Mesenteric fat pad (tissue), 1 donor: ENCODE data around the gene LSS. TPM values are rescaled to one million over a fixed set of nuclear protein-coding genes. Genes with fewer than 3 reads are reported as not detected.

Experiments used
- DNase-seq: peaks from one replicate; pipeline ENCODE4 v3.0.0-alpha.2; 2020; ENCODE audit warnings: low spot score
- total RNA-seq: library from RNA; stranded (reverse); fragmentation: NEBNext Ultra II Directional; extraction: Animal tissue kit (Norgen Biotek cat#: 25700); gene quantifications from one replicate; pipeline ENCODE4 v1.2.1, GENCODE V29; 2021
- donor health status: DM: yes; HTN: yes; CAD: no.

LSS gene
- total RNA-seq, 1 donor from 2014 or later, result 81.3 TPM

DNA sequence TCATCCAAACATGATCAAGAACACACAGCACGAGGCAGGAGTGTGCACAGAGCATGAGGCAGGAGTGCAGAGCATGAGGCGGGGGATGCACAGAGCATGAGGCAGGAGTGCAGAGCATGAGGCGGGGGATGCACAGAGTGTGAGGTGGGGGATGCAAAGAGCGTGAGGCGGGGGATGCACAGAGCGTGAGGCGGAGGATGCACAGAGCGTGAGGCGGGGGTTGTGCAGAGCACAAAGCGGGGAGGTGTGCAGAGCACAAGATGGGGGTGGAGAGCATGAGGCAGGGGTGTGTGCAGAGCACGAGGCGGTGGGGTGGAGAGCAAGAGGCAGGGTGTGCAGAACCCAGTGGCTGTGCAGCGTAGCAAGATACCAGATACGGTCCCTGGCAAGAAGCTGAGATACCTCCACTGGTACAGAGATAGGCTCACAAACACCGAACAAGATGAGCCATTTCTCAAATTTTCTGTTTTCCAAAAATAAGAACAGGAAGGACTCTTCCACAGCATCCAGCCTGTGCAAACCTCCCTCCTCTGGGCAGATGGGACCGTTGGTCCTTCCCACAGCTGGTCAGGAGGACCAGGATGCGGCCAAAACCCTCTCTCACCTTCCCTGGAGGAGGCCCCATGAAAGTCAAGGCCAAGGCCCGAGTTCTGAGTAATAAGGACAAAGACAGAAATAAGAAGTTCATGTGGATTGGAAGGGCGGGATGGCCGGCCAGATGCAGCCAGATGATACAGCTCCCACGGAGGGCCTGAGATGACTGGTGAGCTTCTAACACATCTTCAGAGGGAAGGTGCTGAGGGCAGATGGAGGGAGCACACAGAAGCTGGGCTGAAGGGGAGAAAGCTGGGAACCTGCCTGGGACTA is 56.3 kb downstream of the LSS start:
- peak; percentile 72 for DNase-seq

- peak; percentile 16 for DNase-seq
Observed at GRCh38 chr21:46171585-46171984, 57.0 kb downstream of the LSS start.

GRCh38 chr21:46170436-46171193 is 58.0 kb downstream of the LSS start:
- peak; percentile 65 for DNase-seq

DNA sequence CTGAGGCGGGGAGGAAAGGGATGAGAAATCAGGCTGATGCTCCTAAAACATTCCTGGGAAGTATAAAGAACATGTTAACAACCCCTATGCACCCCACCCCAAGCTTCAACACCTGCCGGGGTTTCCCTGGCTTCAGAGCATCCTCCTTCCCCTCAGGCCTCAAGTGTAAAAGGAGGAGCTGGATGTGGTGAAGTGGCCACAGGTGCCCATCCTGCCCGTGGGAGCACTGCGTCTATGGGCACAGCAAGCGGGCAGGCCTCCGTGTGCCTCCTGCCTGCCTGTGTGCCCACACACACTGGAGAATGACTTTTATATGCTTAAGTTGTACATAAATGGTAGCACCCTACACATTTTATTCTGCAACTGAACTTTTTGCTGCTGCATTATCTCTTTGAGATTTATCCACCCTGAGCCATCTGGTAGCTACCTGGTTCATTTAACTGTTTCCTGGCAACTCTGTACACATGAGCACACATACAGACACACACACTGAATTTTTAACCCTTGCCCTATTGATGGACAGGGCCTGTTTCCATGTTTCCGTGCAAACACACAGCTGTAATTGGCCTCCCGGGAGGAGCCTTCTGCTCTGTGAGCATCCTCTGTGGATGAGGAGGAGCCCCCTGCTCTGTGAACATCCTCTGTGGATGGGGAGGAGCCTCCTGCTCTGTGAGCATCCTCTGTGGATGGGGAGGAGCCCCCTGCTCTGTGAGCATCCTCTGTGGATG is 59.8 kb downstream of the LSS start:
- DNase-seq, result peak; percentile 65

DNA sequence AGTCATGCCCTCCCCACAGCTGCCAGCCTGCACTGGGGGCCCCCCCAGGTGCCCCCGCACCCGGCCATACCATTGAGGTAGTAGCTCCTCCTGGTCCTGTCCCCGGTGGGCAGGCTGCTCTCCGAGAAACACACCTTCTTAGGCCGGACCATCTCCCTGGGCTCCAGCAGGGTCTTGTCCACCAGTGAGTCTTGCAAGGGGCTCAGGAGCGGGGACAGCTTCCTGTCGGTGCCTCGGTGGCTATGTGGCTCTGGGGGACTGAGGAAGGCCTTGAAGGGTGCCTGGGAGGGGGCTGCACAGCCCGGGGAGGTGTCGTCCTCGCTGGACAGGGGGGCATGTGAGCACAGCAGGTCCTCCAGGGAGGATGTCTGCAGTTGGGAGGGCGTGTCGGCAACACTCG is 60.3 kb downstream of the LSS start:
- DNase-seq, result peak; percentile 65

- no peak for DNase-seq
Observed at GRCh38 chr21:46165098-46165497, 63.5 kb downstream of the LSS start.

GRCh38 chr21:46163380-46163779 is 65.2 kb downstream of the LSS start:
- DNase-seq, result no peak

- peak; percentile 86 for DNase-seq
Observed at GRCh38 chr21:46161633-46162592, 66.7 kb downstream of the LSS start.

- DNase-seq, result peak; percentile 75
Observed at GRCh38 chr21:46160907-46161632, 67.5 kb downstream of the LSS start.

DNA sequence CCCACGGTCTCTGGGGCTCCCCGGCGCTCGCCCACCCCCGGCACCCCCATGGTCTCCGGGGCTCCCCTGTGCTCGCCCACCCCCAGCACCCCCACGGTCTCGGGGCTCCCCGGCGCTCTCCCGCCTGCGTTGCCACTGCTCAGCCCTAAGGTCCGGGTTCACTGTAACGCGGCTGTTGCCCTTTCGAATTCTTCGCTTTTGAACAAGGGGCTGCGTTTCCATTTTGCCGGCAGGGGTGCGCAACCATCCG is 68.0 kb downstream of the LSS start:
- peak; percentile 59 for DNase-seq

DNA sequence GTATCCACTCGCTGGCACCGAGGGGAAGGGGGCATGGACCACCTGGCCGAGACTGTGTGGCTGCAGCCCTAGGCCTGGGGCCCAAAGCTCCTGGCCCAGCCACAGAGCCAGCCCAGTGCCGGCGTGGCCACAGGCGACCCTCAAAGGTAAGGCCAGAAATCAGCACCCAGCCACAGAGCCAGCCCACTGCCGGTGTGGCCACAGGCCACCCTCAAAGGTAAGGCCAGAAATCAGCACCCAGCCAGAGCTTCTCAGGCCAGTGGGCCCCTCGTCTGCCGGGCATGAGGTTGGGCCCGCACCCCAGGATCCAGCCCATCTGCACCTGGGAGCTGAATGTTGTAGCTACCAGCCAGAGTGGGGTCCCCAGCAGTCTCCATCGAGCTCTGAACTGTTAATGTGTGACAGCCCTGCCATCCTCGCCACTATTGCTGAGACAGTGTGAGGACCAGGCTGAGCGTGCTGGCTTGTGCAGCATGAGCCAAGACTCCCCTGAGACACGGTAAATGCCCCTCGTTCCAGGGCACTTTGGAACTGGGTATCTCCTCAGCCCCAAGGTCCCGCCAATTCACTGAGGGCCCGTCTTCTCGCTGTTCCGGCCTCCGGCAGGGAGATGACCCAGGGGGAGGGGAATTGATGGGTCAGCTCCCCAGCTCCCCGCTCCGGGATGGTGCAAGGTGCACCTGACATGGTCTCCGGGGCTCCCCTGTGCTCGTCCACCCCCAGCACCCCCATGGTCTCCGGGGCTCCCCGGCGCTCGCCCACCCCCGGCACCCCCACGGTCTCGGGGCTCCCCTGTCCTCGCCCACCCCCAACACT is 68.5 kb downstream of the LSS start:
- DNase-seq, result peak; percentile 81

DNA sequence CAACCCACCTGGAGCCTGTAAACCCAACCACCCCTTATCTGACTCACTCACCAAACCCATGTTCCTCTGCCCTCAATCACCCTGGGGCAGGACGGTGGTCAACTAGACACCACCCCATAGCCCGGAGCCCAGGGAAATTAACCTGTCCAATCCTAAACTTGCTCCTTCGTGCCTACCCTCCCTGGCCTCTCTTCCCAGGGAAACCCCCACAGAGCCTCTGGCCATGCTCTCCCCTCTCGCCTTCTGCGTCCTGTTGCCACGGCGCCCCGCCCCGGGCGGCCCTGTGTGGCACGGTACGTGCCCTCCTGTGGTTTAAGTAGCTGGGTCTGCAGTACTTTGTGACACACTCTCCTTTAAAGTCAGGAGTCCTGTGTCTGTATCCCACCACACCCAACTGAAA is 69.2 kb downstream of the LSS start:
- peak; percentile 82 for DNase-seq

- DNase-seq, result peak; percentile 81
Observed at GRCh38 chr21:46158666-46159300, 69.8 kb downstream of the LSS start.

DNA sequence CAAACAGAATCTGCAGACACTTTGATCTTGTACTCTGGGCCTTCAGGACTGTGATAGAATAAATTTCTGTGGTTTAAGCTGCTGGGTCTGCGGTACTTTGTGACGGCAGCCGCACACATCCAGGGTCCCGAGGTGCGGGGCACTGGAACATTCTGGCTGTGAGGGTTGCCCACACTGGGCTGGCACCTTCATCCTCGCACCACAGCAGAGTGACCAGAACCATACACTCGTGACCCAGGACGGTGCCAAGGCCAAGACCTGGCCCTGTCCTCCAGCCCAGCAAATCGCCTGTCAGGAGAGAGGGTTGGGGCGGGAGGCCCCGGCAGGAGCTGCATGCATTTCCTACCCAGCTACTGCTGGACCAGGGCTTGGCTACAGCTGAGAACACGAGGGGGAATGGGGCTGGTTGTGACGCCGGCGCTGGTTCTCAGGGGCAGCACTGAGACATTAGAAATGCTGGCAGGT is 70.6 kb downstream of the LSS start:
- peak; percentile 82 for DNase-seq

GRCh38 chr21:46157396-46157986 is 71.1 kb downstream of the LSS start:
- peak; percentile 75 for DNase-seq

DNA sequence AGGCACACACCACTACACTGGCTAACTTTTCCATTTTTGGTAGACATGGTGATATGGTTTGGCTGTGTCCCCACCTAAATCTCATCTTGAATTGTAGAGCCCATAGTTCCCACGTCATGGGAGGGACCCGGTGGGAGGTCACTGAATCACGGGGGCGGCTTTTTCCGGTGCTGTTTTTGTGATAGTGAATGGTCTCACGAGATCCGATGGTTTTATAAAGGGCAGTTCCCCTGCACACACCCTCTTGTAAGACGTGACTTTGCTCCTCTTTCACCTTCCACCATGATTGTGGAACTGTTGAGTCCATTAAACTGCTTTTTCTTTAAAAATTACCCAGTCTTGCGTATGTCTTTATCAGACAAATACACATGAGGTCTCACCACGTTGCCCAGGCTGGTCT is 71.9 kb downstream of the LSS start:
- DNase-seq, result peak; percentile 62

GRCh38 chr21:46156378-46156645 is 72.3 kb downstream of the LSS start:
- DNase-seq, result no peak

GRCh38 chr21:46155514-46156377 is 72.8 kb downstream of the LSS start, which contains the start of gene FTCD:
Gene FTCD, minus strand, starts transcription at chr21:46155579. Its CDS starts 56 bp downstream, at chr21:46155523.
- peak; percentile 86 for DNase-seq
